Progenitor cell of endocrine pancreas (in vitro differentiated cells): ENCODE data around the gene CMPK2. TPM values are rescaled to one million over a fixed set of nuclear protein-coding genes. Genes with fewer than 3 reads are reported as not detected.

Source experiments
- DNase-seq: peaks from one replicate; pipeline ENCODE4 v3.0.0; 2021; ENCODE audit warnings: low spot score; ENCODE audit not compliant: unreplicated experiment
- H3K27ac Mint-ChIP-seq: 2 replicates; pipeline ENCODE4 v1.8.0; 2021; ENCODE audit warnings: mild to moderate bottlenecking, moderate library complexity, mixed read lengths
- H3K27me3 Mint-ChIP-seq: 2 replicates; pipeline ENCODE4 v1.8.0; 2021; ENCODE audit warnings: mixed read lengths
- H3K36me3 Mint-ChIP-seq: 2 replicates; pipeline ENCODE4 v1.8.0; 2022; ENCODE audit warnings: mixed read lengths; ENCODE audit not compliant: insufficient read depth
- H3K4me1 Mint-ChIP-seq: 2 replicates; pipeline ENCODE4 v1.8.0; 2021; ENCODE audit warnings: low read depth, mixed read lengths
- H3K4me3 Mint-ChIP-seq: 2 replicates; pipeline ENCODE4 v1.8.0; 2021; ENCODE audit warnings: low read depth, mild to moderate bottlenecking, moderate library complexity, mixed read lengths
- H3K9me3 Mint-ChIP-seq: 2 replicates; pipeline ENCODE4 v1.8.0; 2021; ENCODE audit warnings: low read depth, mixed read lengths
- total RNA-seq: library from RNA; stranded (reverse); gene quantifications from 2 replicates; pipeline ENCODE4 v1.2.1, GENCODE V29; 2021
- TF ChIP-seq, protein P1 (sequence below): fragments of 200-600 bp; sonication (generic); IDR thresholded peaks from one replicate; pipeline ENCODE4 v1.5.0; 2021; ENCODE audit warnings: antibody characterized with exemption, mild to moderate bottlenecking; ENCODE audit not compliant: unreplicated experiment

The CMPK2 gene
- total RNA-seq, 1 donor from 2014 or later = 3.4 TPM

DNA sequence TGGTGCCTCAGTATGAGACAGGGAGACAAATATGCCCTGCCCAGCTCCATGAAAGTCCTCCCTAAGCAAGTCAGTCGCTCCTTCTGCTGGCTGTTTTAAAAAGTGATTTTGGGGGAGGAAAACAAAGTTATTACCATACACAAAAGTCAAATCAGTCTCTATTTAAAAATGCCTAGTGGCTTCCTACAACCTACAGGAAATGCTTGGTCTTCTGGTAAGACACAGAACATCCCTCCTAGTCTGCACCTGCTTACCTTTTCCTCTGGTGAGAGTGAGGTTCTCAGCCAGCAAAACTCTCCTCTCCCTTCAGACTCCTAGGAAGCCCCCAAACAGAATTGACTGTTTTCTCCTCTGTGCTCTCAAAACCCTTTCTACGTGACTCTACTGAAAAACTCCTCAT is 13.5 kb downstream of the CMPK2 start:
- Mint-ChIP-seq H3K27ac (no peak overlapping the region), H3K27me3 (no peaks in the 10 kb centered on the region), H3K4me1 (peaks cover 9% of the 10 kb centered on the region), H3K9me3 (peaks cover 16% of the 10 kb centered on the region), H3K36me3 (peaks cover 38% of the 10 kb centered on the region), H3K4me3 (no peak overlapping the region)
- no peak for DNase-seq
- TF ChIP-seq, protein P1, sequence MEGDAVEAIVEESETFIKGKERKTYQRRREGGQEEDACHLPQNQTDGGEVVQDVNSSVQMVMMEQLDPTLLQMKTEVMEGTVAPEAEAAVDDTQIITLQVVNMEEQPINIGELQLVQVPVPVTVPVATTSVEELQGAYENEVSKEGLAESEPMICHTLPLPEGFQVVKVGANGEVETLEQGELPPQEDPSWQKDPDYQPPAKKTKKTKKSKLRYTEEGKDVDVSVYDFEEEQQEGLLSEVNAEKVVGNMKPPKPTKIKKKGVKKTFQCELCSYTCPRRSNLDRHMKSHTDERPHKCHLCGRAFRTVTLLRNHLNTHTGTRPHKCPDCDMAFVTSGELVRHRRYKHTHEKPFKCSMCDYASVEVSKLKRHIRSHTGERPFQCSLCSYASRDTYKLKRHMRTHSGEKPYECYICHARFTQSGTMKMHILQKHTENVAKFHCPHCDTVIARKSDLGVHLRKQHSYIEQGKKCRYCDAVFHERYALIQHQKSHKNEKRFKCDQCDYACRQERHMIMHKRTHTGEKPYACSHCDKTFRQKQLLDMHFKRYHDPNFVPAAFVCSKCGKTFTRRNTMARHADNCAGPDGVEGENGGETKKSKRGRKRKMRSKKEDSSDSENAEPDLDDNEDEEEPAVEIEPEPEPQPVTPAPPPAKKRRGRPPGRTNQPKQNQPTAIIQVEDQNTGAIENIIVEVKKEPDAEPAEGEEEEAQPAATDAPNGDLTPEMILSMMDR = no peak

DNA sequence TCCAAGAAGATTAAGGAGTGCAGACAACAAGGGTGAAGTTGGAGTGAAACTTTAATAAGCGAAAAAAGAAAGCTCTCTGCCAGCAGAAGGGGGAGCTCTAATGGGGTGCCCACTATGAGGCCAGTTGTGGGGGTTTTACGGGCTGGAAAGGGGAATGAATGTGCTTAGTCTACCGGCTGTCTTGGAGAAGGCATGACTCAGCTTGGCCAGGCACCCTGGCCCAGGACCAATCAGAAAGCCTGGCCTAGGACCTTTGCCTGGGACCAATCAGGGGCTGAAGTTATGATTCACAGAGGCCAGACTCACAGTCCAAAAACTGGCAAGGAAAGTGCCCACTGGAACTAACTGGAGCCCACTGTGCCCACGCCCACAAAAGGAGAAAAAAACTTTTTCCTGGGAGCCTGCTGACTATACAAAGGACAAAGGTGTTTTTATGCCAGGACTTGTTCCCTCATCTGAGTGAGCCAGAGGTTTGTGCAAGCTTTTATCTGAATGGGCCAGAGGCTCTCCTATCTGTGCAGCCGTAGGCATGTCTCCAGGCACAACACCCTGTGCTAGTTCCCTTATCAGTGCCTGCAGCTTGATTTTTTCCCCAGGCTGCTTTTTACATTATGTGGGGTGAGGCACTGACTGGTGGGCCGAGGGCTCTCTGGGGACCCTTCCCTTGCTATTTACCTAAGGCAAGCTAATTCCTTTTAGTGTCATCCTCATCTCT is 18.6 kb downstream of the CMPK2 start:
- no peaks in the 10 kb centered on the region for H3K27me3 Mint-ChIP-seq
- H3K36me3 Mint-ChIP-seq = peaks cover 38% of the 10 kb centered on the region
- peaks cover 46% of the 10 kb centered on the region for H3K9me3 Mint-ChIP-seq
- H3K4me3 Mint-ChIP-seq = no peak overlapping the region
- TF ChIP-seq, protein P1 = no peak
- H3K27ac Mint-ChIP-seq = no peak overlapping the region
- DNase-seq = no peak
- H3K4me1 Mint-ChIP-seq = no peaks in the 10 kb centered on the region

DNA sequence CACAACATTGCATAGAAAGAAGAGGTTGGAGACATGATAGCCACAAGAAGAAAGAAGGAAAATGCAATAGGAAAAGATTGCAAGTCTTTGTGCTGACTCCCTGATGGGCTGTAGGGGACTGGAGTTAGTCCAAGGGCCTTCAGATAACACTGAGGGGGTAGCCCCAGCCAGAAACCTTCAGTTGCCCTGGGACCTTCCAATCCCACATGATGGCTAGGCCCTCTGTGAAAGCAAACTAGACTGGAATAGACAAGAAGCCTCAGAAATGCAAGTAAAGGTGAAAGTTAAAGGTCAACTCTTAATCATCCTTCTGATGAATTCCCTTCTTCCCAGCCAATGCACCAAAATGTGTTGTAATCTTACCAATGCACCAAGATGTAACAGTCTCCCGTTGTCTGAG is 19.2 kb downstream of the CMPK2 start:
- TF ChIP-seq, protein P1 = no peak
- Mint-ChIP-seq H3K4me1 (no peaks in the 10 kb centered on the region), H3K36me3 (peaks cover 36% of the 10 kb centered on the region), H3K9me3 (peaks cover 46% of the 10 kb centered on the region), H3K4me3 (no peak overlapping the region), H3K27me3 (no peaks in the 10 kb centered on the region), H3K27ac (no peak overlapping the region)
- no peak for DNase-seq

DNA sequence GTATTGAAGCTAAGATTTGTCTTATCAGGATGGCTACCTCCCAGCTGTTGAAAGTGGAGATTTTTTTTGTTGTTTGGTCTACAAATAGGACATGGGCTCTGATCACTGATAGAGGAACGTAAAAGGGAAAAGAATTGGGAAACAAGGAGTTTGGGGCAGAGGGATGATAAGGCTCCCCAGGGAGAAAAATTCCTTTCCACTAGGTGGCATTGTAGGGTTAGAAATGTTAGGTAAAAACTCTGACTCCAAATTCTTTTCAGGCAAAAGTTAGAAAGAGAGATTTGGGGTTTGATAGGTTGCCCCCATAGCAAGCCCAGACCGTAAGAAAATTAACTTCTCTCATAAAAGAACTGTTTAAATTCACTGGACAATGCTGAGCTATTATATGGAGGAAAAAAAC is 19.8 kb downstream of the CMPK2 start:
- Mint-ChIP-seq H3K27me3 (no peaks in the 10 kb centered on the region), H3K9me3 (peaks cover 46% of the 10 kb centered on the region), H3K27ac (no peak overlapping the region), H3K36me3 (peaks cover 35% of the 10 kb centered on the region), H3K4me3 (no peak overlapping the region), H3K4me1 (no peaks in the 10 kb centered on the region)
- DNase-seq = no peak
- TF ChIP-seq, protein P1 = no peak

DNA sequence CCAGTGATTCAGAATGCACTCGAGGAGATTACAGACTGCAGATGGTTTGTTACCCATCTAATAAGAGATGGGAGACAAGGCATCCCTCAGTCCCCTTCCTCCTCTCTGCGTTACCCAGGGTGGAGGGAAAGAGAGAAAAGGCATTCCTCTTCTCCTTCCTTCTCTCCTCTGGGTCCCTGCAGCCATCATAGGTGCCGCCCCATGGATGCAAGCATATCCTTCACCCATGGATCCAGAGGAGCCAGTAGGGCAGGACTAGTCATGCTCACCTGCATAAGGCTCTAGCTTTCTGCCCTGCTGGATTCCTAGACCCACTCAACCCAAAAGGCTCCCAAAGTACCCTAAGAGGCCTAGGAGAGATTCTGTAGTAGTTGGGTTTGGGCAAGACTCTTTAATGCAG is 20.4 kb downstream of the CMPK2 start:
- H3K4me1 Mint-ChIP-seq = no peaks in the 10 kb centered on the region
- TF ChIP-seq, protein P1 = no peak
- H3K9me3 Mint-ChIP-seq = peaks cover 48% of the 10 kb centered on the region
- no peak for DNase-seq
- no peak overlapping the region for H3K4me3 Mint-ChIP-seq
- peaks cover 30% of the 10 kb centered on the region for H3K36me3 Mint-ChIP-seq
- H3K27ac Mint-ChIP-seq = no peak overlapping the region
- H3K27me3 Mint-ChIP-seq = no peaks in the 10 kb centered on the region
